Caco-2 (cell line): ENCODE data around the gene RPTN. TPM values are rescaled to one million over a fixed set of nuclear protein-coding genes. Genes with fewer than 3 reads are reported as not detected.

Experiments used
- BruUV-seq: library from RNA; stranded (reverse); fragments of 400-500 nt; replicated peaks from 2 replicates; lab custom pipeline; 2021; lab: Mats Ljungman, UMichigan
- CTCF ChIA-PET: fragments of 300-600 bp; sonication (Branson Sonifier 250); formaldehyde crosslinking; loops from one replicate; lab custom pipeline; 2022; ENCODE audit warnings: antibody characterized with exemption; lab: Charles Lee
- POLR2A ChIA-PET: fragments of 300-600 bp; sonication (Branson Sonifier 250); formaldehyde crosslinking; loops from one replicate; lab custom pipeline; 2022; ENCODE audit warnings: antibody characterized with exemption; lab: Charles Lee
- DNase-seq, 2 experiments: peaks; one replicate each; pipeline versions ENCODE4 v3.0.0 to v3.0.0-alpha.2; 2020 to 2022
- H3K27me3 ChIP-seq: replicated peaks from 2 replicates; pipeline ENCODE4 v1.6.0; 2011; ENCODE audit warnings: low read length; ENCODE audit not compliant: control insufficient read depth, insufficient read depth
- H3K36me3 ChIP-seq: 2 replicates; pipeline ENCODE4 v1.5.1; 2011; ENCODE audit warnings: low read length; ENCODE audit not compliant: control insufficient read depth, insufficient read depth
- H3K4me1 ChIP-seq: fragments of 250-450 bp; sonication (Bioruptor Pico); 2 replicates; pipeline ENCODE4 v1.5.1; 2020; ENCODE audit warnings: mild to moderate bottlenecking
- H3K4me3 ChIP-seq: 2 replicates; pipeline ENCODE4 v1.5.1; 2011; ENCODE audit warnings: low read depth, mild to moderate bottlenecking, control low read depth, low read length
- H3K9me3 ChIP-seq: fragments of 250-450 bp; sonication (Bioruptor Pico); 2 replicates; pipeline ENCODE4 v1.5.1; 2020; ENCODE audit warnings: mild to moderate bottlenecking, moderate library complexity
- H3K27ac Mint-ChIP-seq: one replicate; pipeline ENCODE4 v1.8.0; 2022; ENCODE audit warnings: mixed read lengths; ENCODE audit not compliant: unreplicated experiment
- H3K27me3 Mint-ChIP-seq: one replicate; pipeline ENCODE4 v1.8.0; 2022; ENCODE audit warnings: mixed read lengths; ENCODE audit not compliant: insufficient read depth, unreplicated experiment
- H3K36me3 Mint-ChIP-seq: one replicate; pipeline ENCODE4 v1.8.0; 2022; ENCODE audit warnings: mild to moderate bottlenecking, mixed read lengths; ENCODE audit not compliant: insufficient read depth, unreplicated experiment
- H3K4me1 Mint-ChIP-seq: one replicate; pipeline ENCODE4 v1.8.0; 2022; ENCODE audit warnings: low read depth, mixed read lengths; ENCODE audit not compliant: unreplicated experiment
- H3K4me3 Mint-ChIP-seq: one replicate; pipeline ENCODE4 v1.8.0; 2022; ENCODE audit warnings: mild to moderate bottlenecking, moderate library complexity, mixed read lengths; ENCODE audit not compliant: unreplicated experiment
- H3K9me3 Mint-ChIP-seq: one replicate; pipeline ENCODE4 v1.8.0; 2022; ENCODE audit warnings: mixed read lengths; ENCODE audit not compliant: unreplicated experiment
- intact Hi-C: fragments of 100-400 bp; cut with micrococcal nuclease; formaldehyde crosslinking; loops from one replicate; pipeline ENCODE4 v1.10.0; 2022; ENCODE audit not compliant: unreplicated experiment
- total RNA-seq: library from RNA; stranded (reverse); gene quantifications from 2 replicates; pipeline ENCODE4 v1.2.3, GENCODE V29; 2022
- TF ChIP-seq, protein P1 (sequence below), 2 experiments: fragments of 200-600 bp in 1 of 2; IDR thresholded peaks; 1 replicate in 1 of 2; 2 replicates in 1 of 2; pipeline versions ENCODE4 v1.5.1 to v1.8.0; 2011 to 2022; ENCODE audit warnings: antibody characterized with exemption in 1 of 2, control low read depth in 1 of 2, inconsistent platforms in 1 of 2, low read depth in 1 of 2, low read length in 1 of 2, mild to moderate bottlenecking in 1 of 2, moderate library complexity in 1 of 2; ENCODE audit not compliant: insufficient read depth in 1 of 2, severe bottlenecking in 1 of 2, unreplicated experiment in 1 of 2

The RPTN gene
- total RNA-seq, 1 experiment from 2014 or later, result not detected

GRCh38 chr1:152111515-152111968 is 47.5 kb downstream of the RPTN start:
- Histone ChIP-seq H3K4me1 (no peaks in the 10 kb centered on the region), H3K27me3 (peaks cover 11% of the 10 kb centered on the region), H3K9me3 (no peaks in the 10 kb centered on the region), H3K4me3 (peak overlapping the region; percentile 42), H3K36me3 (no peaks in the 10 kb centered on the region)
- DNase-seq, result peak; percentile 37 to 50
- Mint-ChIP-seq H3K9me3 (no peaks in the 10 kb centered on the region), H3K36me3 (peaks cover 10% of the 10 kb centered on the region), H3K4me1 (peaks cover 10% of the 10 kb centered on the region), H3K27me3 (peaks cover 14% of the 10 kb centered on the region), H3K27ac (no peak overlapping the region), H3K4me3 (no peak overlapping the region)
- BruUV-seq, result no TSS peak
- ChIA-PET CTCF (interaction anchor here (0.6 to 1.4 kb wide), 6 partner anchors 21 to 370 kb away, joined by 3 to 8 read pairs (median 4); partner anchors contain the start of gene S100A11), POLR2A (no interaction called here)
- TF ChIP-seq, protein P1, sequence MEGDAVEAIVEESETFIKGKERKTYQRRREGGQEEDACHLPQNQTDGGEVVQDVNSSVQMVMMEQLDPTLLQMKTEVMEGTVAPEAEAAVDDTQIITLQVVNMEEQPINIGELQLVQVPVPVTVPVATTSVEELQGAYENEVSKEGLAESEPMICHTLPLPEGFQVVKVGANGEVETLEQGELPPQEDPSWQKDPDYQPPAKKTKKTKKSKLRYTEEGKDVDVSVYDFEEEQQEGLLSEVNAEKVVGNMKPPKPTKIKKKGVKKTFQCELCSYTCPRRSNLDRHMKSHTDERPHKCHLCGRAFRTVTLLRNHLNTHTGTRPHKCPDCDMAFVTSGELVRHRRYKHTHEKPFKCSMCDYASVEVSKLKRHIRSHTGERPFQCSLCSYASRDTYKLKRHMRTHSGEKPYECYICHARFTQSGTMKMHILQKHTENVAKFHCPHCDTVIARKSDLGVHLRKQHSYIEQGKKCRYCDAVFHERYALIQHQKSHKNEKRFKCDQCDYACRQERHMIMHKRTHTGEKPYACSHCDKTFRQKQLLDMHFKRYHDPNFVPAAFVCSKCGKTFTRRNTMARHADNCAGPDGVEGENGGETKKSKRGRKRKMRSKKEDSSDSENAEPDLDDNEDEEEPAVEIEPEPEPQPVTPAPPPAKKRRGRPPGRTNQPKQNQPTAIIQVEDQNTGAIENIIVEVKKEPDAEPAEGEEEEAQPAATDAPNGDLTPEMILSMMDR (IDR thresholded peaks at IDR 0.05; ENCODE audit: insufficient read depth in 1 of 2, low read depth in 1 of 2, low read length in 1 of 2, severe bottlenecking in 1 of 2, unreplicated experiment in 1 of 2), result no peak
- intact Hi-C loops, result no loop called here

DNA sequence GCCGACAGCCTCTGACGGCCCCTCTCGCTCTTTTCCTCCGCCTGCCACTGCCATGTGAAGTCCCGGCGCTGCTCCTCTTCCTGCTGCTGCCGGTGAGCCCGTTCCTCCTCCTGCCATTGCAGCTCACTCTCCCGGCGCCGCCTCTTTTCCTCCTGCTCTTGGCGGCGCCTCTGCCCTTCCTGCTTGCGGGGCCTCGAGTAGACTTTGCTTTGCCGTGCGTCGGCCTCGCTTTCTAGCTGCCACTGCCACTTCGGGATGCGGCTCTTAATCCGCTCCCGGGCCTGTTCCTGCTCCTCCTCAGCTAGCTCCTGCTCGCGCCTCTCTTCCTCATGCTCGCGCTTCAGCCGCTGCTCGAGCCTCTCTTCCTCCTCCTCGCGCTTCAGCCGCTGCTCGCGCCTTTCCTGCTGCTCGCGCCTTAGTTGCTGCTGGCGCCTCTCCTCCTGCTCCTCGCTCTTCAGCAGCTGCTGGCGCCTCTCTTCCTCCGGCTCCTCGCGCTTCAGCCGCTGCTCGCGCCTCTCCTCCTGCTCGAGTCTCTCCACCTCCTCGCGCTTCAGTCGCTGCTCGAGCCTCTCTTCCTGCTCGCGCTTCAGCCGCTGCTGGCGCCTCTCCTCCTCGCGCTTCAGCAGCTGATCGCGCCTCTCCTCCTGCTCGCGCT is 48.0 kb downstream of the RPTN start:
- peak overlapping the region; percentile 42 for H3K4me3 ChIP-seq
- H3K27me3 ChIP-seq, result peaks cover 11% of the 10 kb centered on the region
- POLR2A ChIA-PET, result interaction anchor here (0.7 kb wide), 1 partner anchor 63 kb away, joined by 4 read pairs; no protein-coding TSS in a partner anchor
- no peaks in the 10 kb centered on the region for H3K9me3 Mint-ChIP-seq
- no TSS peak for BruUV-seq
- peaks cover 10% of the 10 kb centered on the region for H3K4me1 Mint-ChIP-seq
- H3K9me3 ChIP-seq, result no peaks in the 10 kb centered on the region
- TF ChIP-seq, protein P1 (IDR thresholded peaks at IDR 0.05; ENCODE audit: insufficient read depth in 1 of 2, low read depth in 1 of 2, low read length in 1 of 2, severe bottlenecking in 1 of 2, unreplicated experiment in 1 of 2), result no peak
- no peak overlapping the region for H3K27ac Mint-ChIP-seq
- H3K36me3 Mint-ChIP-seq, result peaks cover 10% of the 10 kb centered on the region
- H3K4me3 Mint-ChIP-seq, result no peak overlapping the region
- no peaks in the 10 kb centered on the region for H3K4me1 ChIP-seq
- peaks cover 11% of the 10 kb centered on the region for H3K27me3 Mint-ChIP-seq
- intact Hi-C loops, result no loop called here
- peak; percentile 46 to 50 for DNase-seq
- no peaks in the 10 kb centered on the region for H3K36me3 ChIP-seq
- CTCF ChIA-PET, result interaction anchor here (0.6 to 1.3 kb wide), 5 partner anchors 12 to 371 kb away, joined by 3 to 8 read pairs (median 4); partner anchors contain the start of gene S100A11

DNA sequence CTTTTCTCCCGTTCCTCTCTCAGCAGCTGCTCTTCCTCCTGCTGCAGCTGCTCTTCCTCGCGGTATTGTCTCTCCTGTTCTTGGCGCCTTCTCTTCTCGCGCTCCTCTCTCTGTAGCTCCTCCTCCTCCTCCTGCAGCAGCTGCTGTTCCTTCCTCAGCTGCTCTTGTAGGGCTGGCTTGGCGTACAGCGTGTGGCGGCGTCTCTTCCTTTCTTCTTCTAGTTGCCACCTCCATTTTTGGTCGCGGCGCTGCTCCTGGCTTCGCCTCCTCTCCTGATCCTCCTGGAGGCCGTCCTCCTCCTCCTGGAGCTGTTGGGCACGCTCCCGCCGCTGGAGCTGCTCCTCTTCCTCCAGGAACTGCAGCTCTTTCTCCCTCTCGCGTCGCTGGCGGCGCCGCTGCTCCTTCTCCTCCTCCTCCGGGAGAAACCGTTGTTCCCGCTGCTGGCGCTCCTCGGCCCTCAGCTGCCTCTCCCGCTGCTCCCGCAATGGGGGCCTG is 48.6 kb downstream of the RPTN start:
- Histone ChIP-seq H3K9me3 (no peaks in the 10 kb centered on the region), H3K27me3 (peaks cover 11% of the 10 kb centered on the region), H3K36me3 (no peaks in the 10 kb centered on the region), H3K4me1 (no peaks in the 10 kb centered on the region), H3K4me3 (peak overlapping the region; percentile 42)
- CTCF ChIA-PET, result interaction anchor here (0.5 to 1.2 kb wide), 3 partner anchors 11 to 82 kb away, joined by 3 read pairs; no protein-coding TSS in a partner anchor
- Mint-ChIP-seq H3K27me3 (peaks cover 11% of the 10 kb centered on the region), H3K4me3 (no peak overlapping the region), H3K9me3 (no peaks in the 10 kb centered on the region), H3K27ac (no peak overlapping the region), H3K36me3 (peaks cover 10% of the 10 kb centered on the region), H3K4me1 (peaks cover 10% of the 10 kb centered on the region)
- intact Hi-C loops, result no loop called here
- BruUV-seq, result no TSS peak
- POLR2A ChIA-PET, result interaction anchor here (0.7 kb wide), 1 partner anchor 62 kb away, joined by 4 read pairs; no protein-coding TSS in a partner anchor
- TF ChIP-seq, protein P1 (IDR thresholded peaks at IDR 0.05; ENCODE audit: insufficient read depth in 1 of 2, low read depth in 1 of 2, low read length in 1 of 2, severe bottlenecking in 1 of 2, unreplicated experiment in 1 of 2), result no peak
- peak in 1 of 2 experiments; percentile 49 for DNase-seq
